H1 (cell line): ENCODE measurements around the gene RELL1. TPM values are rescaled to one million over a fixed set of nuclear protein-coding genes. Genes with fewer than 3 reads are reported as not detected.

Experiments used
- CBX5 ChIP-seq: fragments of 300-800, 300-1000 bp; sonication (generic); IDR thresholded peaks from 2 replicates; pipeline ENCODE4 v1.7.1; 2016; ENCODE audit warnings: antibody characterized with exemption, low read length, low read depth
- CHD2 ChIP-seq: IDR thresholded peaks from 2 replicates; pipeline ENCODE4 v1.6.1; 2012; ENCODE audit warnings: low read length, improper control_type of control experiment
- MAX ChIP-seq: IDR thresholded peaks from 2 replicates; pipeline ENCODE4 v1.6.1; 2012; ENCODE audit warnings: inconsistent platforms
- RBBP5 ChIP-seq: IDR thresholded peaks from 2 replicates; pipeline ENCODE4 v1.7.1; 2012; ENCODE audit warnings: low read depth, mild to moderate bottlenecking, inconsistent platforms, low read length, moderate library complexity, borderline replicate concordance
- RFX5 ChIP-seq: IDR thresholded peaks from 2 replicates; pipeline ENCODE4 v1.6.1; 2011; ENCODE audit warnings: low read depth, low read length, improper control_type of control experiment, borderline replicate concordance
- RNF2 ChIP-seq: fragments of 200-900, 300-1000 bp; sonication (generic); IDR thresholded peaks from 2 replicates; pipeline ENCODE4 v1.7.1; 2016; ENCODE audit warnings: borderline replicate concordance, low read depth, mild to moderate bottlenecking, antibody characterized with exemption, low read length; ENCODE audit not compliant: poor library complexity, severe bottlenecking; ENCODE audit errors: missing control alignments
- SAP30 ChIP-seq: fragments of 300-600 bp; sonication (generic); IDR thresholded peaks from 2 replicates; pipeline ENCODE4 v1.7.1; 2012; ENCODE audit warnings: low read length, moderate library complexity, mild to moderate bottlenecking, inconsistent platforms; ENCODE audit not compliant: insufficient read depth, insufficient replicate concordance
- SIRT6 ChIP-seq: IDR thresholded peaks from one replicate; pipeline ENCODE4 v1.7.1; 2012; ENCODE audit warnings: low read length, inconsistent platforms
- SRF ChIP-seq: IDR thresholded peaks from 2 replicates; pipeline ENCODE4 v1.6.1; 2011; ENCODE audit warnings: mild to moderate bottlenecking, low read depth, low read length, moderate library complexity
- TAF7 ChIP-seq: optimal IDR thresholded peaks from 2 replicates; pipeline ENCODE3; 2011; ENCODE audit warnings: low read depth, mild to moderate bottlenecking, inconsistent platforms, low read length, moderate library complexity, borderline replicate concordance
- TCF12 ChIP-seq: IDR thresholded peaks from 2 replicates; pipeline ENCODE4 v1.6.1; 2011; ENCODE audit warnings: low read depth, mild to moderate bottlenecking, low read length
- polyA plus RNA-seq, 7 experiments: library from polyadenylated mRNA; depleted of rRNA in 3 of 7; stranded (reverse) in 5 of 7; unstranded in 2 of 7; fragments of >200 nt in 5 of 7; fragments of 200-250 nt in 2 of 7; gene quantifications; 1 replicate in 5 of 7; 2 replicates in 1 of 7; 4 replicates in 1 of 7; pipeline versions ENCODE4 v1.2.1 to v1.2.3, GENCODE V29; 2011 to 2013; ENCODE audit warnings: missing spikeins in 2 of 7, mixed read lengths in 2 of 7
- total RNA-seq: library from RNA; stranded (reverse); fragmentation: NEBNext Ultra II Directional; extraction: Animal tissue kit (Norgen Biotek cat#: 25700); gene quantifications from 2 replicates; pipeline ENCODE4 v1.2.1, GENCODE V29; 2021
- TF ChIP-seq, protein P1 (sequence below): fragments of 300-600 bp; sonication (generic); IDR thresholded peaks from 2 replicates; pipeline ENCODE4 v1.7.1; 2012; ENCODE audit warnings: low read length, moderate library complexity, mild to moderate bottlenecking, inconsistent platforms; ENCODE audit not compliant: insufficient replicate concordance

The RELL1 gene
- total and polyA plus RNA-seq, 2 of the 8 experiments (the other 6 are each of a cell fraction or from before 2014, with no cell fraction given): 2.1 to 14.1 TPM

DNA sequence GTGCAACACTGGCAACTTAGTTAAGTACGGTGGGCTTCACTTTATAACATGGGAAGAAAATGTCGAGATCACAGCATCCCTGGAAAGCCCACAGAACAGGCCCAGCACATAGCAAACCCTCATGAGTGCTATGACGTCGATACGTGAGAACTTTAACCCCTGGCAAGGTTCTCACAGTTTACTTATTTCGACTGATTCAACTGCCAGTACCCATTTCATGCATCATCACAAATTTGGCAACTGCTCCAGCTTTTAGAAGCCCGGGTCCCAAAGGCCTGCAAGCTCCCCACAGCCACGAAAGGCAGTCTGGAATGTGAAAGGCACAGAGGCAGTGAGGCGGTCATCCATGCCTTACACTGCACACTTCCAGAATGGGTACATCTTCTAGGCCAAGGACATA lies 41.2 kb downstream of the RELL1 start (continued):
- TF ChIP-seq, protein P1, sequence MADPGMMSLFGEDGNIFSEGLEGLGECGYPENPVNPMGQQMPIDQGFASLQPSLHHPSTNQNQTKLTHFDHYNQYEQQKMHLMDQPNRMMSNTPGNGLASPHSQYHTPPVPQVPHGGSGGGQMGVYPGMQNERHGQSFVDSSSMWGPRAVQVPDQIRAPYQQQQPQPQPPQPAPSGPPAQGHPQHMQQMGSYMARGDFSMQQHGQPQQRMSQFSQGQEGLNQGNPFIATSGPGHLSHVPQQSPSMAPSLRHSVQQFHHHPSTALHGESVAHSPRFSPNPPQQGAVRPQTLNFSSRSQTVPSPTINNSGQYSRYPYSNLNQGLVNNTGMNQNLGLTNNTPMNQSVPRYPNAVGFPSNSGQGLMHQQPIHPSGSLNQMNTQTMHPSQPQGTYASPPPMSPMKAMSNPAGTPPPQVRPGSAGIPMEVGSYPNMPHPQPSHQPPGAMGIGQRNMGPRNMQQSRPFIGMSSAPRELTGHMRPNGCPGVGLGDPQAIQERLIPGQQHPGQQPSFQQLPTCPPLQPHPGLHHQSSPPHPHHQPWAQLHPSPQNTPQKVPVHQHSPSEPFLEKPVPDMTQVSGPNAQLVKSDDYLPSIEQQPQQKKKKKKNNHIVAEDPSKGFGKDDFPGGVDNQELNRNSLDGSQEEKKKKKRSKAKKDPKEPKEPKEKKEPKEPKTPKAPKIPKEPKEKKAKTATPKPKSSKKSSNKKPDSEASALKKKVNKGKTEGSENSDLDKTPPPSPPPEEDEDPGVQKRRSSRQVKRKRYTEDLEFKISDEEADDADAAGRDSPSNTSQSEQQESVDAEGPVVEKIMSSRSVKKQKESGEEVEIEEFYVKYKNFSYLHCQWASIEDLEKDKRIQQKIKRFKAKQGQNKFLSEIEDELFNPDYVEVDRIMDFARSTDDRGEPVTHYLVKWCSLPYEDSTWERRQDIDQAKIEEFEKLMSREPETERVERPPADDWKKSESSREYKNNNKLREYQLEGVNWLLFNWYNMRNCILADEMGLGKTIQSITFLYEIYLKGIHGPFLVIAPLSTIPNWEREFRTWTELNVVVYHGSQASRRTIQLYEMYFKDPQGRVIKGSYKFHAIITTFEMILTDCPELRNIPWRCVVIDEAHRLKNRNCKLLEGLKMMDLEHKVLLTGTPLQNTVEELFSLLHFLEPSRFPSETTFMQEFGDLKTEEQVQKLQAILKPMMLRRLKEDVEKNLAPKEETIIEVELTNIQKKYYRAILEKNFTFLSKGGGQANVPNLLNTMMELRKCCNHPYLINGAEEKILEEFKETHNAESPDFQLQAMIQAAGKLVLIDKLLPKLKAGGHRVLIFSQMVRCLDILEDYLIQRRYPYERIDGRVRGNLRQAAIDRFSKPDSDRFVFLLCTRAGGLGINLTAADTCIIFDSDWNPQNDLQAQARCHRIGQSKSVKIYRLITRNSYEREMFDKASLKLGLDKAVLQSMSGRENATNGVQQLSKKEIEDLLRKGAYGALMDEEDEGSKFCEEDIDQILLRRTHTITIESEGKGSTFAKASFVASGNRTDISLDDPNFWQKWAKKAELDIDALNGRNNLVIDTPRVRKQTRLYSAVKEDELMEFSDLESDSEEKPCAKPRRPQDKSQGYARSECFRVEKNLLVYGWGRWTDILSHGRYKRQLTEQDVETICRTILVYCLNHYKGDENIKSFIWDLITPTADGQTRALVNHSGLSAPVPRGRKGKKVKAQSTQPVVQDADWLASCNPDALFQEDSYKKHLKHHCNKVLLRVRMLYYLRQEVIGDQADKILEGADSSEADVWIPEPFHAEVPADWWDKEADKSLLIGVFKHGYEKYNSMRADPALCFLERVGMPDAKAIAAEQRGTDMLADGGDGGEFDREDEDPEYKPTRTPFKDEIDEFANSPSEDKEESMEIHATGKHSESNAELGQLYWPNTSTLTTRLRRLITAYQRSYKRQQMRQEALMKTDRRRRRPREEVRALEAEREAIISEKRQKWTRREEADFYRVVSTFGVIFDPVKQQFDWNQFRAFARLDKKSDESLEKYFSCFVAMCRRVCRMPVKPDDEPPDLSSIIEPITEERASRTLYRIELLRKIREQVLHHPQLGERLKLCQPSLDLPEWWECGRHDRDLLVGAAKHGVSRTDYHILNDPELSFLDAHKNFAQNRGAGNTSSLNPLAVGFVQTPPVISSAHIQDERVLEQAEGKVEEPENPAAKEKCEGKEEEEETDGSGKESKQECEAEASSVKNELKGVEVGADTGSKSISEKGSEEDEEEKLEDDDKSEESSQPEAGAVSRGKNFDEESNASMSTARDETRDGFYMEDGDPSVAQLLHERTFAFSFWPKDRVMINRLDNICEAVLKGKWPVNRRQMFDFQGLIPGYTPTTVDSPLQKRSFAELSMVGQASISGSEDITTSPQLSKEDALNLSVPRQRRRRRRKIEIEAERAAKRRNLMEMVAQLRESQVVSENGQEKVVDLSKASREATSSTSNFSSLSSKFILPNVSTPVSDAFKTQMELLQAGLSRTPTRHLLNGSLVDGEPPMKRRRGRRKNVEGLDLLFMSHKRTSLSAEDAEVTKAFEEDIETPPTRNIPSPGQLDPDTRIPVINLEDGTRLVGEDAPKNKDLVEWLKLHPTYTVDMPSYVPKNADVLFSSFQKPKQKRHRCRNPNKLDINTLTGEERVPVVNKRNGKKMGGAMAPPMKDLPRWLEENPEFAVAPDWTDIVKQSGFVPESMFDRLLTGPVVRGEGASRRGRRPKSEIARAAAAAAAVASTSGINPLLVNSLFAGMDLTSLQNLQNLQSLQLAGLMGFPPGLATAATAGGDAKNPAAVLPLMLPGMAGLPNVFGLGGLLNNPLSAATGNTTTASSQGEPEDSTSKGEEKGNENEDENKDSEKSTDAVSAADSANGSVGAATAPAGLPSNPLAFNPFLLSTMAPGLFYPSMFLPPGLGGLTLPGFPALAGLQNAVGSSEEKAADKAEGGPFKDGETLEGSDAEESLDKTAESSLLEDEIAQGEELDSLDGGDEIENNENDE: no peak
- no peak for TF ChIP-seq RFX5
- no peak for TF ChIP-seq RNF2
- TF ChIP-seq MAX: no peak
- no peak for TF ChIP-seq SRF
- TF ChIP-seq CBX5: no peak
- TF ChIP-seq TCF12: no peak
- no peak for TF ChIP-seq RBBP5
- no peak for TF ChIP-seq TAF7
- TF ChIP-seq SAP30: no peak
- TF ChIP-seq CHD2: no peak
- TF ChIP-seq SIRT6: no peak
